C4-2B (cell line): ENCODE measurements around the gene MKS1.

Experiments used
- H3K27ac ChIP-seq: fragments of 450-650 bp; 2 replicates; pipeline ENCODE4 v1.5.1; 2017
- ZFX ChIP-seq: fragments of 450-650 bp; IDR thresholded peaks from 2 replicates; pipeline ENCODE4 v1.6.1; 2017
- TF ChIP-seq, protein P1 (sequence below): fragments of 450-650 bp; conservative IDR thresholded peaks from 2 replicates; pipeline ENCODE4 v1.5.1; 2017; ENCODE audit warnings: mild to moderate bottlenecking

Gene MKS1

DNA sequence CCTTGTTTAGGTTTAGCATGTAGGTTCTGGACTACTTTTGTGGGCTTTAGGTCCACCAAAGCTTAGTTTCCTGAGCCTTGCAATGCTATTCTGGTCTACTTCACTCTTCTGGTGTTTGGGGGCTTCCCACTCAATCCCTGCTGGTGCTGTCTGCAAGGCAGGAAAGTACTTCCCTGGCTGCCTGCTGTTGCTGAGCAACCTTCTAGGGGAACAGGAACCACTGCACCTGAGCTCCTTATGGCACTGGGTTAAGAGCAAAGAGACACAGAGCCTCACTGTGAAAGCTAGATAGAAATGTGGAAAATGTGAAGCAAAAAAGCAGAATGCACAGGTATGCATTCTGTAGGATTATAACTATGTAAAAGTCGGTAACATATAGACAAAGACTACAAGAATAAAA lies 44.7 kb upstream of the MKS1 start:
- no peak for TF ChIP-seq ZFX
- TF ChIP-seq, protein P1, sequence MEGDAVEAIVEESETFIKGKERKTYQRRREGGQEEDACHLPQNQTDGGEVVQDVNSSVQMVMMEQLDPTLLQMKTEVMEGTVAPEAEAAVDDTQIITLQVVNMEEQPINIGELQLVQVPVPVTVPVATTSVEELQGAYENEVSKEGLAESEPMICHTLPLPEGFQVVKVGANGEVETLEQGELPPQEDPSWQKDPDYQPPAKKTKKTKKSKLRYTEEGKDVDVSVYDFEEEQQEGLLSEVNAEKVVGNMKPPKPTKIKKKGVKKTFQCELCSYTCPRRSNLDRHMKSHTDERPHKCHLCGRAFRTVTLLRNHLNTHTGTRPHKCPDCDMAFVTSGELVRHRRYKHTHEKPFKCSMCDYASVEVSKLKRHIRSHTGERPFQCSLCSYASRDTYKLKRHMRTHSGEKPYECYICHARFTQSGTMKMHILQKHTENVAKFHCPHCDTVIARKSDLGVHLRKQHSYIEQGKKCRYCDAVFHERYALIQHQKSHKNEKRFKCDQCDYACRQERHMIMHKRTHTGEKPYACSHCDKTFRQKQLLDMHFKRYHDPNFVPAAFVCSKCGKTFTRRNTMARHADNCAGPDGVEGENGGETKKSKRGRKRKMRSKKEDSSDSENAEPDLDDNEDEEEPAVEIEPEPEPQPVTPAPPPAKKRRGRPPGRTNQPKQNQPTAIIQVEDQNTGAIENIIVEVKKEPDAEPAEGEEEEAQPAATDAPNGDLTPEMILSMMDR, result no peak
- H3K27ac ChIP-seq, result no peak overlapping the region

DNA sequence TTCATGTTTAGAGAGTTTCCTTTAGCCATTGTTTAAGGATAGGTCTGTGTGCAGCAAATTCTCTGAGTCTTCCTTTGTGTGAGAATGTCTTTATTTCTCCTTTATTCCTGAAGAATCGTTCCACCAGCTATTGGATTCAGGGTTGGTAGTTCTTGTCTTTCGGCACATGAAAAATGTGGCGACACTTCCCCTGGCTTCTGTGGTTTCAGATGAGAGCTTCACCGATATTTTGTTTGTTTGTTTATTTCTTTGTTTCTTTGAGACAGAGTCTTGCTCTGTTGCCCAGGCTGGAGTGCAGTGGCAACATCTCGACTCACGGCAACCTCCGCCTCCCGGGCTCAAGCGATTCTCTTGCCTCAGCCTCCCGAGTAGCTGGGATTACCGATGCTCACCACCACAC lies 43.1 kb upstream of the MKS1 start:
- no peak for TF ChIP-seq ZFX
- TF ChIP-seq, protein P1, result no peak
- H3K27ac ChIP-seq, result no peak overlapping the region

DNA sequence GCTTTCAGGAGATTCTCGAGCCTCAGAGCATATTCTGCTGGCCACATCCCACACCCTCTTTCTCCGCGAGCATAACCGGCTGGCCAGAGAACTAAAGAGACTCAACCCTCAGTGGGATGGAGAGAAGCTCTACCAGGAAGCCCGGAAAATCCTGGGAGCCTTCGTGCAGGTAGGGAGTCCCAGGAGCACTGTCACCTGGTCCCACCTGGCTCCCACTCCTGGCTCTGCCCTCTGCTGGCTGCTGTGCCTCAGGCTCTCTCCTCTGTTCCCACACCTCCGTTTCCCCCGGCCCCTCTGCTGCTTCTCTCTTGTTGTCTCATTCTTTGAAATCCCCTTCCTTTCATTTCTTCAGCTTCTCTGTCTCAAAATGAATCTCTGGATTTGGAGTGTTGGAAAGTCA lies 35.7 kb upstream of the MKS1 start:
- H3K27ac ChIP-seq, result no peak overlapping the region
- TF ChIP-seq, protein P1, result peak; percentile 47
- TF ChIP-seq ZFX, result no peak

DNA sequence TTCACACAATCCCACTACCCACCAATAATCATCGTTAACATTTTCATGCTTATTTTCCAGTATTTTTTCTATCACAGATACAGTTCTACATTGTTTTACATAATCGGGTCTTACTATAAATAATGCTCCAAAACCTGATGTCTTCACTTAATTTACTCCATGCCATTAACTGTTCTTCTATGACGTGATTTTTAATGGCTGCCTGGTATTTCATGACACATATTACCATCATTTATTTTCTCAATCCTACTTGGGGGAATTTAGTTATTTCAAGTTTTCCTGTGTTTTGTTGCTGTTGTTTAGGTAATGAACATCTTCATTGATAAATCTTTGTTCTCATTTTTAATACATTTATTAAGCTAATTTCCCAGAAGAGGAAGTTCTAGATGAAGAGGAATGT lies 34.0 kb upstream of the MKS1 start:
- TF ChIP-seq ZFX, result no peak
- TF ChIP-seq, protein P1, result no peak

DNA sequence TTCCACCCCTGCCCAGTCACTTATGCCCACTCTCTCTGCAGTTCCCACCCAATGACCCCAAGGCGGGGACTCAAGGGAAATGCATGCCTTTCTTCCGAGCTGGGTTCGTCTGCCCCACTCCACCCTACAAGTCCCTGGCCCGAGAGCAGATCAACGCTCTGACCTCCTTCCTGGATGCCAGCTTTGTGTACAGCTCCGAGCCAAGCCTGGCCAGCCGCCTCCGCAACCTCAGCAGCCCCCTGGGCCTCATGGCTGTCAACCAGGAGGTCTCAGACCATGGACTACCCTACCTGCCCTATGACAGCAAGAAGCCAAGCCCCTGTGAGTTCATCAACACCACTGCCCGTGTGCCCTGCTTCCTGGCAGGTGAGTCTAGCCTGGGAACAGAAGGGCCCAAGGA lies 33.1 kb upstream of the MKS1 start:
- TF ChIP-seq, protein P1, result no peak
- TF ChIP-seq ZFX, result no peak
- no peak overlapping the region for H3K27ac ChIP-seq

More for the DNA sequence above, 34.0 kb upstream of the MKS1 start:
- H3K27ac ChIP-seq, result no peak overlapping the region

DNA sequence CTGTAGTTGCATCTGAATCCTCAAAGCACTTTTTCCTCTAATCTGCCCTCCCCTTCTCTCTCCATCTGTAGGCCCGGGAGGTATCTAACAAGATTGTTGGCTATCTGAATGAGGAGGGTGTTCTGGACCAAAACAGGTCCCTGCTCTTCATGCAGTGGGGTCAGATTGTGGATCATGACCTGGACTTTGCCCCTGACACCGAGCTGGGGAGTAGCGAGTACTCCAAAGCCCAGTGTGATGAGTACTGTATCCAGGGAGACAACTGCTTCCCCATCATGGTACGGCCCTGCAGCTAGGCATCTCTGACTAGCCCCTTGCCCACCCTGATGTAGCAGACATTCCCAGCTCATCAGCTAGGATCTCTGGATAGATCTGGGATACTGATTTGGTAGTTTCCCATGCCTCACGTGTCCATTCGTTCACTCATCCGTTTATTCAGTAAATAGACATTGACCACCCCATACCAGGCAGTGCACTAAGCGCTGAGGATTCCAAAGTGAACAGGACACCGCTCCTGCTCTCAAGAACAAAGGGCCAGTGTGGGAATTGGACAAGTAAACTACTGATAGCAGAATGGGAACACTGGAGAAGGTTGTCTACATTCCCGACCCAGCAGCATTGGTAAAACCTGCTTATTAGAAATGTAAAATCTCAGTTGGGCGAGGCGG lies 31.4 kb upstream of the MKS1 start:
- TF ChIP-seq, protein P1, result no peak
- no peak for TF ChIP-seq ZFX
- peak overlapping the region; percentile 59 for H3K27ac ChIP-seq

DNA sequence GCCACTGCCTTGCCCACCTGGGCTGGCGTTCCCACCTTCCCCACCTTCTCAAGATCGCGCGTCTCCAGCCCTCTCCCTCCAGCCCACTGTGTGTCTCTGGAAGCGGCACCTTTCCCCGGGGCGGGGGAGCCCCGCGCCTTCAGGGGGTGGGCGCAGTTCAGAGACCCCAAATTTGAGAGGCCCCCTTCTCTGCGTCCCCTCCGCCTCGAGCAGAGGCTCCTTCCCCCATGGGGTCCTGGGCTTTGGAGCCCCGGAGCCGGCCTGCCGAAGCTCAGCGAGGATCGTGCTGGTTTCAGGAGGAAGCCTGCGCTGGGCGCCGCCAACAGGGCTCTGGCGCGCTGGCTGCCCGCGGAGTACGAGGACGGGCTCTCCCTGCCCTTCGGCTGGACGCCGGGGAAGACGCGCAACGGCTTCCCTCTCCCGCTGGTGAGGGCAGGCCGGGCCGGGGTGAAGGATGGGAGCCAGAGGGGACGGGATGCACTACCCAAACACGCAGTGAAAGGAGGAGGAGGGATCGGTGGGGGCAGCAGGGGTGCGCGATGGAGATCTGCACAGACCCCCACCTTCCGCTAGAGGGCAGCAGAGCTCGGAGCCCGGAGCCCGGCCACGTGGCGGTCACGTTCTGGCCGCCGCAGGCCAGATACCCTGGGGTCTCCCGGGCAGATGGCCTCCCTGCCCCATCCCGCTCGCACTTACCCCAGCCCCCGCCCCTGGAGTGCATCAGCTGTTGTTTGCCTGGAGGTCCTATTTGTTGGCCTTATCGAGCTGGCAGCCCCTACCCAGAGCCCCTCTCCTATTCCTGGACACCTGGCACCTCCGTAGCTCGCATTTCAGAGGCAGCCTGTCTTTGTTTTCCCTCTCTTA lies 30.4 kb upstream of the MKS1 start:
- H3K27ac ChIP-seq, result peak overlapping the region; percentile 59
- no peak for TF ChIP-seq ZFX
- TF ChIP-seq, protein P1, result peak; percentile 95
